Activated CD8-positive, alpha-beta memory T cell treated with anti-CD3 and anti-CD28 coated beads for 24 hours (primary cell): Measurements from ENCODE around the gene ATE1.
"Not testable (repeated sequence)": the region's sequence is repeated elsewhere in the genome, so short reads cannot be mapped to it uniquely, and the experiment has no call there.

Experiments used
- DNase-seq: peaks from one replicate; pipeline ENCODE4 v3.0.0-alpha.2; 2020

ATE1 gene

GRCh38 chr10:121929585-121930267 lies 1.9 kb upstream of the ATE1 start:
- DNase-seq = not testable (repeated sequence)

GRCh38 chr10:121928528-121928884 lies 675 bp upstream of the ATE1 start:
- no peak for DNase-seq

- peak; percentile 85 for DNase-seq
These were observed 452 bp downstream of the ATE1 start for GRCh38 chr10:121927318-121927840.

- no peak for DNase-seq
These were observed 1.0 kb downstream of the ATE1 start for GRCh38 chr10:121926671-121927317.

GRCh38 chr10:121926157-121926556 lies 1.7 kb downstream of the ATE1 start:
- no peak for DNase-seq

GRCh38 chr10:121921238-121921931 lies 6.4 kb downstream of the ATE1 start:
- DNase-seq = no peak

GRCh38 chr10:121919666-121920065 lies 8.2 kb downstream of the ATE1 start:
- no peak for DNase-seq

- not testable (repeated sequence) for DNase-seq
These were observed 9.0 kb downstream of the ATE1 start for GRCh38 chr10:121918800-121919199.

- DNase-seq = no peak
These were observed 13.2 kb downstream of the ATE1 start for GRCh38 chr10:121914661-121915060.

- no peak for DNase-seq
These were observed 16.5 kb downstream of the ATE1 start for GRCh38 chr10:121911421-121911697.

- no peak for DNase-seq
These were observed 17.0 kb downstream of the ATE1 start for GRCh38 chr10:121910673-121911420.

- no peak for DNase-seq
These were observed 22.9 kb downstream of the ATE1 start for GRCh38 chr10:121904888-121905287.

GRCh38 chr10:121900443-121901174 lies 27.2 kb downstream of the ATE1 start:
- no peak for DNase-seq

GRCh38 chr10:121899727-121900126 lies 28.1 kb downstream of the ATE1 start:
- DNase-seq = no peak

- DNase-seq = no peak
These were observed 36.7 kb downstream of the ATE1 start for GRCh38 chr10:121891103-121891502.

GRCh38 chr10:121889212-121889611 lies 38.6 kb downstream of the ATE1 start:
- DNase-seq = no peak

GRCh38 chr10:121886997-121887622 lies 40.7 kb downstream of the ATE1 start:
- peak; percentile 71 for DNase-seq

- DNase-seq = no peak
These were observed 41.6 kb downstream of the ATE1 start for GRCh38 chr10:121886181-121886580.

- no peak for DNase-seq
These were observed 46.9 kb downstream of the ATE1 start for GRCh38 chr10:121880895-121881294.

- DNase-seq = no peak
These were observed 48.4 kb downstream of the ATE1 start for GRCh38 chr10:121879476-121879875.

GRCh38 chr10:121873236-121873635 lies 54.6 kb downstream of the ATE1 start:
- DNase-seq = no peak

- no peak for DNase-seq
These were observed 57.4 kb downstream of the ATE1 start for GRCh38 chr10:121870413-121870812.
